Suppressor macrophage (primary cell): ENCODE data around the gene MOB3B.

ENCODE experiments used
- DNase-seq, 4 experiments: peaks; one replicate each; pipeline ENCODE4 v3.0.0-alpha.2; 2020 to 2022

MOB3B gene

GRCh38 chr9:27359763-27360162 is 169.9 kb downstream of the MOB3B start:
- no peak for DNase-seq

GRCh38 chr9:27358007-27358406 is 171.6 kb downstream of the MOB3B start:
- DNase-seq = no peak

- peak; percentile 37 to 73 (median 66) for DNase-seq
Measured at GRCh38 chr9:27356446-27356845, 173.2 kb downstream of the MOB3B start.

- DNase-seq = no peak
Measured at GRCh38 chr9:27355166-27355565, 174.4 kb downstream of the MOB3B start.

- DNase-seq = peak; percentile 20 to 54 (median 30)
Measured at GRCh38 chr9:27353474-27354229, 176.0 kb downstream of the MOB3B start.

GRCh38 chr9:27353166-27353473 is 176.5 kb downstream of the MOB3B start:
- DNase-seq = peak in 1 of 4 experiments; percentile 10

- DNase-seq = peak; percentile 81 to 93 (median 86)
Measured at GRCh38 chr9:27352457-27353165, 177.0 kb downstream of the MOB3B start.

GRCh38 chr9:27351438-27351837 is 178.2 kb downstream of the MOB3B start:
- peak; percentile 53 to 73 (median 66) for DNase-seq

- DNase-seq = no peak
Measured at GRCh38 chr9:27350382-27350976, 179.1 kb downstream of the MOB3B start.

GRCh38 chr9:27349698-27350080 is 179.9 kb downstream of the MOB3B start:
- DNase-seq = no peak

- no peak for DNase-seq
Measured at GRCh38 chr9:27348785-27349697, 180.6 kb downstream of the MOB3B start.

- peak; percentile 31 to 68 (median 48) for DNase-seq
Measured at GRCh38 chr9:27347889-27348288, 181.7 kb downstream of the MOB3B start.

GRCh38 chr9:27344776-27345175 is 184.8 kb downstream of the MOB3B start:
- no peak for DNase-seq

GRCh38 chr9:27341545-27342294 is 187.9 kb downstream of the MOB3B start:
- peak; percentile 53 to 73 (median 54) for DNase-seq

GRCh38 chr9:27340961-27341511 is 188.6 kb downstream of the MOB3B start:
- peak; percentile 28 to 68 (median 50) for DNase-seq

- DNase-seq = peak in 1 of 4 experiments; percentile 17
Measured at GRCh38 chr9:27340285-27340674, 189.3 kb downstream of the MOB3B start.

- peak; percentile 53 to 76 (median 58) for DNase-seq
Measured at GRCh38 chr9:27339661-27340284, 189.8 kb downstream of the MOB3B start.

- DNase-seq = no peak
Measured at GRCh38 chr9:27338527-27338903, 191.1 kb downstream of the MOB3B start.

GRCh38 chr9:27337833-27338526 is 191.6 kb downstream of the MOB3B start:
- peak; percentile 82 to 95 (median 92) for DNase-seq

- DNase-seq = no peak
Measured at GRCh38 chr9:27337236-27337635, 192.4 kb downstream of the MOB3B start.
